Astrocyte (in vitro differentiated cells and primary cell): ENCODE data around the gene LMBRD1. TPM values are rescaled to one million over a fixed set of nuclear protein-coding genes. Genes with fewer than 3 reads are reported as not detected.
A peak's percentile ranks its signal among the peaks of the same experiment; 100 is the strongest.

ENCODE experiments used
- DNase-seq: peaks from one replicate; pipeline ENCODE4 v3.0.0-alpha.2; 2010; ENCODE audit warnings: low read depth
- FAIRE-seq: peaks from 2 replicates; lab custom pipeline; 2011; peaks lifted over from hg19 to GRCh38; lab: Jason Lieb, UNC
- H2AFZ ChIP-seq: 2 replicates; pipeline ENCODE4 v1.6.0; 2012; ENCODE audit warnings: low read depth, low read length, inconsistent platforms
- H3K27ac ChIP-seq: 2 replicates; pipeline ENCODE4 v1.5.1; 2011; ENCODE audit warnings: low read depth, low read length, inconsistent platforms
- H3K27me3 ChIP-seq: 2 replicates; pipeline ENCODE4 v1.6.0; 2011; ENCODE audit warnings: low read length, inconsistent platforms; ENCODE audit not compliant: insufficient read depth
- H3K36me3 ChIP-seq: 2 replicates; pipeline ENCODE4 v1.5.1; 2011; ENCODE audit warnings: low read length, inconsistent platforms; ENCODE audit not compliant: insufficient read depth
- H3K4me1 ChIP-seq: 2 replicates; pipeline ENCODE4 v1.5.1; 2011; ENCODE audit warnings: low read length, inconsistent platforms; ENCODE audit not compliant: insufficient read depth
- H3K4me2 ChIP-seq: 2 replicates; pipeline ENCODE4 v1.6.0; 2012; ENCODE audit warnings: low read length, inconsistent platforms
- H3K4me3 ChIP-seq: 2 replicates; pipeline ENCODE4 v1.5.1; 2011; ENCODE audit warnings: low read depth, mild to moderate bottlenecking, low read length, inconsistent platforms; ENCODE audit not compliant: insufficient read depth
- H3K79me2 ChIP-seq: 2 replicates; pipeline ENCODE4 v1.6.0; 2012; ENCODE audit warnings: mild to moderate bottlenecking, low read length, inconsistent platforms; ENCODE audit not compliant: insufficient read depth
- H3K9ac ChIP-seq: 2 replicates; pipeline ENCODE4 v1.6.0; 2012; ENCODE audit warnings: mild to moderate bottlenecking, low read length, inconsistent platforms
- H3K9me3 ChIP-seq: 2 replicates; pipeline ENCODE4 v1.5.1; 2012; ENCODE audit warnings: low read depth, mild to moderate bottlenecking, low read length, inconsistent platforms; ENCODE audit not compliant: insufficient read depth
- H4K20me1 ChIP-seq: 2 replicates; pipeline ENCODE4 v1.6.0; 2012; ENCODE audit warnings: low read length, inconsistent platforms; ENCODE audit not compliant: insufficient read depth
- H3K27ac Mint-ChIP-seq: one replicate; pipeline ENCODE4 v1.8.0; 2021; ENCODE audit warnings: mild to moderate bottlenecking, mixed read lengths; ENCODE audit not compliant: unreplicated experiment
- H3K27me3 Mint-ChIP-seq: one replicate; pipeline ENCODE4 v1.8.0; 2021; ENCODE audit warnings: low read depth, mixed read lengths; ENCODE audit not compliant: unreplicated experiment
- H3K36me3 Mint-ChIP-seq: one replicate; pipeline ENCODE4 v1.8.0; 2021; ENCODE audit warnings: low read depth, mixed read lengths; ENCODE audit not compliant: unreplicated experiment
- H3K4me1 Mint-ChIP-seq: one replicate; pipeline ENCODE4 v1.8.0; 2021; ENCODE audit warnings: low read depth, mixed read lengths; ENCODE audit not compliant: unreplicated experiment
- H3K4me3 Mint-ChIP-seq: one replicate; pipeline ENCODE4 v1.8.0; 2021; ENCODE audit warnings: mild to moderate bottlenecking, moderate library complexity, mixed read lengths; ENCODE audit not compliant: unreplicated experiment
- H3K9me3 Mint-ChIP-seq: one replicate; pipeline ENCODE4 v1.8.0; 2021; ENCODE audit warnings: mild to moderate bottlenecking, mixed read lengths; ENCODE audit not compliant: unreplicated experiment
- EZH2 ChIP-seq: IDR thresholded peaks from 2 replicates; pipeline ENCODE4 v1.6.1; 2012; ENCODE audit warnings: mild to moderate bottlenecking, low read length, inconsistent platforms; ENCODE audit not compliant: insufficient read depth
- total RNA-seq: library from RNA; stranded (reverse); gene quantifications from 2 replicates; pipeline ENCODE4 v1.2.1, GENCODE V29; 2021
- TF ChIP-seq, protein P1 (sequence below): IDR thresholded peaks from 2 replicates; pipeline ENCODE4 v1.5.1; 2011; ENCODE audit warnings: low read depth, mild to moderate bottlenecking, inconsistent platforms, low read length, moderate library complexity; ENCODE audit not compliant: insufficient read depth

LMBRD1 gene
- total RNA-seq, 1 donor from 2014 or later: 22.0 TPM

DNA sequence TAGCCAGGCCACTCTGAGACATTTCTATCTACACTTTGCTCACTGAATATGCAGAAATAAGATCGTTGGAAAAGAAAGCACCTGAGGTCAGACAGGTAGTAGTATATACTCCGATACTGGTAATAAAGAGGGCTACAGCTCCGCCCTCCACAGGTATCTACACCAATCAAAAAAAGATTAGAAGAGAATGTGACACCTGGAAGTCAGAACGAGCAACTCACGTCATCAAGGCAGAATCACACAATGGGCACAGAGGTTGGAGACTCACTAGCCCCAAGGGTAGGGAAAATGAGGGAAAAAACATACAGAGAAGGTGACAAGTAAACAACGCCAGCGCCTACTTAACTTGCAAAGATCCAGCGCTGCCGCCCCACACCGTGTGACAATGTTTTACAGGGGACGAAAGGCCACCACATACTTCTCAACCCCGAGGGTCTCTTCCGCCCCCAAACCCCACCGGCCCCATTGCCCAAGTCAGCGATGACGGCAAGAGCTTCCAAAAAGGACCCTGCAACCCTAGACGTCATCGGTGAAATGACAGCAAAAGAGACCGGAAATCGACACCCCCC, 653 bp downstream of the LMBRD1 start:
- no peaks in the 10 kb centered on the region for H3K27me3 Mint-ChIP-seq
- peaks cover 4% of the 10 kb centered on the region for H4K20me1 ChIP-seq
- DNase-seq: peak; percentile 56
- H3K4me3 ChIP-seq: peak overlapping the region; percentile 78
- FAIRE-seq: no peak
- no peaks in the 10 kb centered on the region for H3K36me3 ChIP-seq
- H3K27ac ChIP-seq: peak overlapping the region; percentile 62
- peak overlapping the region; percentile 88 for H3K27ac Mint-ChIP-seq
- no peaks in the 10 kb centered on the region for H3K9me3 ChIP-seq
- no peaks in the 10 kb centered on the region for H3K36me3 Mint-ChIP-seq
- peak overlapping the region; percentile 86 for H3K9ac ChIP-seq
- H3K4me2 ChIP-seq: peak overlapping the region; percentile 87
- H3K4me1 Mint-ChIP-seq: peaks cover 6% of the 10 kb centered on the region
- peak overlapping the region; percentile 93 for H3K4me3 Mint-ChIP-seq
- peak overlapping the region; percentile 75 for H2AFZ ChIP-seq
- H3K79me2 ChIP-seq: peaks cover 18% of the 10 kb centered on the region
- peaks cover 4% of the 10 kb centered on the region for H3K4me1 ChIP-seq
- no peaks in the 10 kb centered on the region for H3K27me3 ChIP-seq
- TF ChIP-seq EZH2: no peak
- TF ChIP-seq, protein P1, sequence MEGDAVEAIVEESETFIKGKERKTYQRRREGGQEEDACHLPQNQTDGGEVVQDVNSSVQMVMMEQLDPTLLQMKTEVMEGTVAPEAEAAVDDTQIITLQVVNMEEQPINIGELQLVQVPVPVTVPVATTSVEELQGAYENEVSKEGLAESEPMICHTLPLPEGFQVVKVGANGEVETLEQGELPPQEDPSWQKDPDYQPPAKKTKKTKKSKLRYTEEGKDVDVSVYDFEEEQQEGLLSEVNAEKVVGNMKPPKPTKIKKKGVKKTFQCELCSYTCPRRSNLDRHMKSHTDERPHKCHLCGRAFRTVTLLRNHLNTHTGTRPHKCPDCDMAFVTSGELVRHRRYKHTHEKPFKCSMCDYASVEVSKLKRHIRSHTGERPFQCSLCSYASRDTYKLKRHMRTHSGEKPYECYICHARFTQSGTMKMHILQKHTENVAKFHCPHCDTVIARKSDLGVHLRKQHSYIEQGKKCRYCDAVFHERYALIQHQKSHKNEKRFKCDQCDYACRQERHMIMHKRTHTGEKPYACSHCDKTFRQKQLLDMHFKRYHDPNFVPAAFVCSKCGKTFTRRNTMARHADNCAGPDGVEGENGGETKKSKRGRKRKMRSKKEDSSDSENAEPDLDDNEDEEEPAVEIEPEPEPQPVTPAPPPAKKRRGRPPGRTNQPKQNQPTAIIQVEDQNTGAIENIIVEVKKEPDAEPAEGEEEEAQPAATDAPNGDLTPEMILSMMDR: no peak
- no peaks in the 10 kb centered on the region for H3K9me3 Mint-ChIP-seq

- H3K79me2 ChIP-seq: peaks cover 18% of the 10 kb centered on the region
- no peaks in the 10 kb centered on the region for H3K36me3 ChIP-seq
- Mint-ChIP-seq H3K27ac (peak overlapping the region; percentile 88), H3K4me3 (peak overlapping the region; percentile 93), H3K36me3 (no peaks in the 10 kb centered on the region), H3K9me3 (no peaks in the 10 kb centered on the region), H3K4me1 (peaks cover 9% of the 10 kb centered on the region), H3K27me3 (no peaks in the 10 kb centered on the region)
- H3K4me1 ChIP-seq: peaks cover 4% of the 10 kb centered on the region
- H3K27me3 ChIP-seq: no peaks in the 10 kb centered on the region
- H4K20me1 ChIP-seq: peaks cover 6% of the 10 kb centered on the region
- H3K4me2 ChIP-seq: peak overlapping the region; percentile 87
- DNase-seq (no peak), FAIRE-seq (no peak)
- H3K4me3 ChIP-seq: peak overlapping the region; percentile 78
- H3K9ac ChIP-seq: peak overlapping the region; percentile 86
- H3K27ac ChIP-seq: no peak overlapping the region
- H2AFZ ChIP-seq: peak overlapping the region; percentile 75
- no peaks in the 10 kb centered on the region for H3K9me3 ChIP-seq
- TF ChIP-seq, protein P1: no peak
- TF ChIP-seq EZH2: no peak
These were observed 1.2 kb downstream of the LMBRD1 start for GRCh38 chr6:69795469-69796072.

DNA sequence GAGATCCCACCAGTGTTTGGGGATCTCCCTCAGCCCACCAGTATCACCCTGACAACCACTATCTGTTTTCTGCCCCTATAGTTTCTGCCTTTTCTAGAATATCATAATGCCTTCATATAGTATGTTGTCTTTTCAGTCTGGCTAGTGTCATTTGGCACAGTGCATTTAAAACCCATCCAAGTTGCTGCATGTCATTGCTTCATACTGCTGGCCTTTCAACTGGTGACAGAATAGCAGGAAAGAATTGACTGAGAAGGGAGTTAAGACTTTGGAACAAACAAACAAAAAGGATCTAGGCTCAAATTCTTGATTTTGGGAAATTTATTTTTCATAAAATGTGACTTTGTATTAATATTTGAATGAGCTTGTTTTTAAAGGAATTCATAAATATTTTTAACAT, 4.5 kb downstream of the LMBRD1 start:
- no peak overlapping the region for H3K4me3 Mint-ChIP-seq
- no peaks in the 10 kb centered on the region for H3K27me3 Mint-ChIP-seq
- H3K4me1 Mint-ChIP-seq: peaks cover 9% of the 10 kb centered on the region
- H3K27ac ChIP-seq: no peak overlapping the region
- peaks cover 3% of the 10 kb centered on the region for H3K4me1 ChIP-seq
- H3K36me3 ChIP-seq: no peaks in the 10 kb centered on the region
- no peak overlapping the region for H3K9ac ChIP-seq
- no peaks in the 10 kb centered on the region for H3K9me3 Mint-ChIP-seq
- H4K20me1 ChIP-seq: peaks cover 6% of the 10 kb centered on the region
- H3K27me3 ChIP-seq: no peaks in the 10 kb centered on the region
- no peak for TF ChIP-seq EZH2
- TF ChIP-seq, protein P1: no peak
- H3K4me2 ChIP-seq: no peak overlapping the region
- DNase-seq: no peak
- no peaks in the 10 kb centered on the region for H3K36me3 Mint-ChIP-seq
- peaks cover 18% of the 10 kb centered on the region for H3K79me2 ChIP-seq
- FAIRE-seq: no peak
- no peak overlapping the region for H2AFZ ChIP-seq
- no peaks in the 10 kb centered on the region for H3K9me3 ChIP-seq
- H3K4me3 ChIP-seq: no peak overlapping the region
- no peak overlapping the region for H3K27ac Mint-ChIP-seq
